Mucosa of descending colon (tissue), 3 donors: ENCODE measurements around the gene AMIGO1. TPM values are rescaled to one million over a fixed set of nuclear protein-coding genes. Genes with fewer than 3 reads are reported as not detected.

Source experiments
- ATAC-seq: fragments of 200-7000 bp; cut with Tn5 transposase; one replicate; pipeline ENCODE4 v1.9.1; 2020; ENCODE audit warnings: mild to moderate bottlenecking, moderate library complexity
- DNase-seq, 3 donors: peaks; one replicate each; pipeline ENCODE4 v3.0.0-alpha.2; 2020
- H3K36me3 ChIP-seq: fragments of 200-600 bp; one replicate; pipeline ENCODE4 v1.8.0; 2021; ENCODE audit warnings: low read depth, mild to moderate bottlenecking
- H3K4me1 ChIP-seq: fragments of 200-600 bp; one replicate; pipeline ENCODE4 v1.8.0; 2021; ENCODE audit warnings: low read depth, mild to moderate bottlenecking
- H3K4me3 ChIP-seq: fragments of 200-600 bp; one replicate; pipeline ENCODE4 v1.8.0; 2021; ENCODE audit warnings: mild to moderate bottlenecking
- H3K9me3 ChIP-seq: fragments of 200-600 bp; one replicate; pipeline ENCODE4 v1.8.0; 2021; ENCODE audit warnings: mild to moderate bottlenecking
- intact Hi-C, 2 donors: fragments of 100-400 bp; cut with DNase I in 1 of 2; cut with micrococcal nuclease in 1 of 2; formaldehyde crosslinking; loops; one replicate each; pipeline versions ENCODE4 v1.11.0 to v1.11.1; 2022; cut with DNase I, micrococcal nuclease
- total RNA-seq, 3 donors: library from RNA; stranded (reverse); fragmentation: NEBNext Ultra II Directional in 2 of 3; extraction: Animal tissue kit (Norgen Biotek cat#: 25700) in 2 of 3; gene quantifications; one replicate each; pipeline versions ENCODE4 v1.2.1 to v1.2.4, GENCODE V29; 2021 to 2023
- TF ChIP-seq, protein P1 (sequence below): fragments of 200-600 bp; IDR thresholded peaks from one replicate; pipeline ENCODE4 v1.8.0; 2022; ENCODE audit warnings: antibody characterized with exemption, mild to moderate bottlenecking
- donor health status: DM: no; HTN: no; CAD: no; lungs with moderate emphysema.
- donor health status: DM: no; HTN: no; CAD: no.
- donor health status: DM: no; HTN: yes; CAD: no.

The AMIGO1 gene
- total RNA-seq, 3 donors from 2014 or later = 2.2 to 9.9 (median 3.9) TPM

GRCh38 chr1:109467301-109467777, 42.2 kb downstream of the AMIGO1 start:
- Histone ChIP-seq H3K36me3 (no peaks in the 10 kb centered on the region), H3K4me3 (no peak overlapping the region), H3K9me3 (no peaks in the 10 kb centered on the region), H3K4me1 (peaks cover 7% of the 10 kb centered on the region)
- DNase-seq (no peak), ATAC-seq (peak; percentile 7)
- intact Hi-C loops = no loop called here
- TF ChIP-seq, protein P1, sequence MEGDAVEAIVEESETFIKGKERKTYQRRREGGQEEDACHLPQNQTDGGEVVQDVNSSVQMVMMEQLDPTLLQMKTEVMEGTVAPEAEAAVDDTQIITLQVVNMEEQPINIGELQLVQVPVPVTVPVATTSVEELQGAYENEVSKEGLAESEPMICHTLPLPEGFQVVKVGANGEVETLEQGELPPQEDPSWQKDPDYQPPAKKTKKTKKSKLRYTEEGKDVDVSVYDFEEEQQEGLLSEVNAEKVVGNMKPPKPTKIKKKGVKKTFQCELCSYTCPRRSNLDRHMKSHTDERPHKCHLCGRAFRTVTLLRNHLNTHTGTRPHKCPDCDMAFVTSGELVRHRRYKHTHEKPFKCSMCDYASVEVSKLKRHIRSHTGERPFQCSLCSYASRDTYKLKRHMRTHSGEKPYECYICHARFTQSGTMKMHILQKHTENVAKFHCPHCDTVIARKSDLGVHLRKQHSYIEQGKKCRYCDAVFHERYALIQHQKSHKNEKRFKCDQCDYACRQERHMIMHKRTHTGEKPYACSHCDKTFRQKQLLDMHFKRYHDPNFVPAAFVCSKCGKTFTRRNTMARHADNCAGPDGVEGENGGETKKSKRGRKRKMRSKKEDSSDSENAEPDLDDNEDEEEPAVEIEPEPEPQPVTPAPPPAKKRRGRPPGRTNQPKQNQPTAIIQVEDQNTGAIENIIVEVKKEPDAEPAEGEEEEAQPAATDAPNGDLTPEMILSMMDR = no peak

DNA sequence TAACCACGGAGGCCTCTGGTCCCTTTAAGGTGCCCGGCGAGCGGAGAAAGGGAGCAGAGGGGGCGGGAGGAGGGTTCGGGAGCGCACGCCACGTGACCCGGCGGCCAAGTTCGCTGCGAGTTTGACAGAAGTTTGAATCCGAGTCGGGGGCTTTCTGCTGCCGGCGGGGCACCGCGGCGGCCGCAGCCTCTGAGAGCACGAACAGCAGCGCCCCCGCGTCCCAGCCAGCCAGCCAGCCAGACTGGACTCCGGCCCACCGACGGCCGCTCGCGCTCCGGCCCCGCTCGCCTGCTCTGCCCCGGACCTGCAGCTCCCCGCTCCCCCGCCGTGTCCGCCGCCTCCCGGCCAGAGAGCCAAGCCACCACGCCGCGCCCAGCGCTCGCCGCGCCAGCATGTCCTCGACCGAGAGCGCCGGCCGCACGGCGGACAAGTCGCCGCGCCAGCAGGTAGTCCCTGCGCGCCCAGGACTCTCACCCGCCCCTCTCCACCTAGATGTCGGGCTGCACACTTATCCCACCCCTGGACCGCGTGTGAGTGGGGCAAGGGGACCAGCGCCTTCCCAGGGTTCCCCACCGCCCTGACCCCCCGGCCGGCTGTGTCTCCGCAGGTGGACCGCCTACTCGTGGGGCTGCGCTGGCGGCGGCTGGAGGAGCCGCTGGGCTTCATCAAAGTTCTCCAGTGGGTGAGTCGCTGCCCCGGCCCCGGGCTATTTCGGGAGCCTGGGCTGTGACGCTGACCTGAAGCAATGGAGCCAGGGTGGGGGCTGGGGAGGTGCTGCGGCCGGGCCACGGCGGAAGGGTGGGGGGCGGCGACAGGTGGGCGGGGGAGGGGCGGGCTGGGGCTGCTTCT, 42.9 kb downstream of the AMIGO1 start, which contains the start of gene SYPL2:
TSS of gene SYPL2 (plus strand) at position 95 of the 849 bp plus-strand sequence. CDS start at position 393, 298 bp downstream.
- Histone ChIP-seq H3K9me3 (no peaks in the 10 kb centered on the region), H3K4me3 (no peak within 1 kb of the TSS), H3K4me1 (peaks cover 7% of the 10 kb centered on the region), H3K36me3 (no peaks in the 10 kb centered on the region)
- ATAC-seq (peak; percentile 62), DNase-seq (peak in 2 of 3 donors; percentile 42 to 48)
- intact Hi-C loops = no loop called here
- TF ChIP-seq, protein P1 = no peak

DNA sequence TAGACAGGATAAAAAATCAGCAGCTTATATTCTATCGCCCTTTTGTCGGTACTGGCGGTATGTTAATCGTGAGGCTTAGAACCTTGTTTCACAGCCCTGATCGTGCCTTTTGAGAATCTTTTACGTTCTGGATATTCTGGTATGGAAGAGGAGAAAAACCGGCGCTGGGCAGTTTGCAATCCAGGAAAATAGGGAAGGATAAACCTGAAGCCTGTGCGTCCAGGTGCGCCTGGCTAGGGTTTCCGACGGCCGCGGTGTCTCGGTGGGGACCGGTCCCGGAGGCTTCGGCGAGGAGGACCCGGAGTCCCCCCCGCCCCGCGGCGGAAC, 43.4 kb downstream of the AMIGO1 start:
- Histone ChIP-seq H3K9me3 (no peaks in the 10 kb centered on the region), H3K4me1 (peaks cover 7% of the 10 kb centered on the region), H3K36me3 (no peaks in the 10 kb centered on the region), H3K4me3 (no peak overlapping the region)
- intact Hi-C loops = no loop called here
- TF ChIP-seq, protein P1 = no peak
- ATAC-seq (no peak), DNase-seq (no peak)

DNA sequence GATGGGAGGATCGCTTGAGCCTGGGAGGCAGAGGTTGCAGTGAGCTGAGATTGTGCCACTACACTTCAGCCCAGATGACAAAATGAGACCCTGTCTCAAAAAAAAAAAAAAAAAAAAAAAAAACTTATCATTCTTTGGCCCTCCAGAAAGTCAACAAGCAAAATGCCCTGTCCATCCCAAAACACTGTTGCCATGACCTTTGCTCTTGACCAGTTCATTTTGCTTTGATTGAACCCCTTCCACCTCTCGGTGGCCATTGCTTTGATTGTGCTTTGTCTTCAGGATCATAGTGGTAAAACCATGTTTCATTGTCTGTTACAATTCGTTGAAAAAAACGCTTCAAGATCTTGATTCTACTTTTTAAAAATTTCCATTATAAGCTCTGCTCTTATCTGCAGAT, 51.7 kb downstream of the AMIGO1 start:
- Histone ChIP-seq H3K4me1 (no peaks in the 10 kb centered on the region), H3K4me3 (no peak overlapping the region), H3K9me3 (peaks cover 5% of the 10 kb centered on the region), H3K36me3 (no peaks in the 10 kb centered on the region)
- DNase-seq = no peak
- TF ChIP-seq, protein P1 = no peak
- intact Hi-C loops = no loop called here
- ATAC-seq = no peak

GRCh38 chr1:109454497-109455133, 54.9 kb downstream of the AMIGO1 start:
- intact Hi-C loops = no loop called here
- no peak overlapping the region for H3K4me3 ChIP-seq
- TF ChIP-seq, protein P1 = no peak
- no peaks in the 10 kb centered on the region for H3K4me1 ChIP-seq
- no peaks in the 10 kb centered on the region for H3K36me3 ChIP-seq
- H3K9me3 ChIP-seq = peaks cover 5% of the 10 kb centered on the region
- DNase-seq = no peak
- no peak for ATAC-seq

Other genes with a start within 250 kb of the AMIGO1 start
- gene PSRC1, start 226.6 kb downstream of the AMIGO1 start, total RNA-seq = 1 to 10 TPM; 3.4 to 9.0 (median 4.2) TPM
- gene MYBPHL, start 202.7 kb downstream of the AMIGO1 start, total RNA-seq = not detected
- gene SORT1, start 111.8 kb downstream of the AMIGO1 start, total RNA-seq = 100 to 1,000 TPM in 2 of 3 donors, 10 to 100 TPM in 1; 89.8 to 109 (median 107) TPM
- gene PSMA5, start 83.3 kb downstream of the AMIGO1 start, total RNA-seq = 100 to 1,000 TPM in 1 of 3 donors, 10 to 100 TPM in 2; 67.9 to 103 (median 71.0) TPM
- 1 to 10 TPM in 1 of 3 donors, under 1 TPM in 2; 0.12 to 6.6 (median 0.34) TPM for gene SYPL2, start 43.2 kb downstream of the AMIGO1 start, total RNA-seq
- 1 to 10 TPM; 2.5 to 4.4 (median 3.5) TPM for gene ATXN7L2, start 25.8 kb downstream of the AMIGO1 start, total RNA-seq
- gene CYB561D1, start 15.6 kb downstream of the AMIGO1 start, total RNA-seq = 10 to 100 TPM; 16.0 to 18.7 (median 18.1) TPM
- under 1 TPM in 1 of 3 donors, not detected in 2; 0.25 TPM for gene GPR61, start 30.1 kb upstream of the AMIGO1 start, total RNA-seq
- gene GNAI3, start 38.9 kb upstream of the AMIGO1 start, total RNA-seq = 1 to 10 TPM; 6.5 to 8.3 (median 7.6) TPM
- gene GNAT2, start 109.9 kb upstream of the AMIGO1 start, total RNA-seq = not detected
- gene AMPD2, start 110.1 kb upstream of the AMIGO1 start, total RNA-seq = 10 to 100 TPM; 35.6 to 47.4 (median 40.9) TPM
- gene GSTM4, start 146.4 kb upstream of the AMIGO1 start, total RNA-seq = 10 to 100 TPM; 63.4 to 96.3 (median 74.2) TPM
- 10 to 100 TPM; 23.8 to 87.7 (median 41.0) TPM for gene GSTM2, start 158.3 kb upstream of the AMIGO1 start, total RNA-seq
- gene GSTM1, start 178.1 kb upstream of the AMIGO1 start, total RNA-seq = 10 to 100 TPM; 18.0 to 30.6 (median 20.0) TPM
- 1 to 10 TPM; 2.5 to 6.1 (median 4.8) TPM for gene GSTM5, start 202.5 kb upstream of the AMIGO1 start, total RNA-seq
- gene GSTM3, start 231.3 kb upstream of the AMIGO1 start, total RNA-seq = 10 to 100 TPM in 2 of 3 donors, 1 to 10 TPM in 1; 4.9 to 84.8 (median 12.4) TPM